ENCODE measurements around the gene MLPH.
A peak's percentile ranks its signal among the peaks of the same experiment; 100 is the strongest.

The MLPH gene

DNA sequence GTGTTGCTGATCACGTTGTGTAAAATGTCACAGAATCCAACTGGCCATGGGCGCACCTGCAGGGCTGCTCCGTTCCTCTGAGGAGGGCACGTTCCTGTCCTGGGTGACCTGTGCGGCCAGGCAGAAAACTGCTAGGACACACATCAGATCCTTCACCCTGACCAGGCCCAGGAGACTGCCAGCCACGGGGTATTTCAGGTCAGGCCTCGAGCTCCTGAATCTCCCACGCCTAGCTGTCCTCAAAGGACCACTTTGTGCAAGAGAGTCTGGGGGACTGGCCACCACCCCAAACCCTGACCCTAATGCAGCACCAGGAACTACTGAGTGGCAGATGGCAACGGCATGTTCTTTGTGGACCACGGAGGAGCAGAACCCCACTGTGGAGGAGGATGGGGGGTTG is 90.4 kb downstream of the MLPH start:
- TF ChIP-seq, protein P1, sequence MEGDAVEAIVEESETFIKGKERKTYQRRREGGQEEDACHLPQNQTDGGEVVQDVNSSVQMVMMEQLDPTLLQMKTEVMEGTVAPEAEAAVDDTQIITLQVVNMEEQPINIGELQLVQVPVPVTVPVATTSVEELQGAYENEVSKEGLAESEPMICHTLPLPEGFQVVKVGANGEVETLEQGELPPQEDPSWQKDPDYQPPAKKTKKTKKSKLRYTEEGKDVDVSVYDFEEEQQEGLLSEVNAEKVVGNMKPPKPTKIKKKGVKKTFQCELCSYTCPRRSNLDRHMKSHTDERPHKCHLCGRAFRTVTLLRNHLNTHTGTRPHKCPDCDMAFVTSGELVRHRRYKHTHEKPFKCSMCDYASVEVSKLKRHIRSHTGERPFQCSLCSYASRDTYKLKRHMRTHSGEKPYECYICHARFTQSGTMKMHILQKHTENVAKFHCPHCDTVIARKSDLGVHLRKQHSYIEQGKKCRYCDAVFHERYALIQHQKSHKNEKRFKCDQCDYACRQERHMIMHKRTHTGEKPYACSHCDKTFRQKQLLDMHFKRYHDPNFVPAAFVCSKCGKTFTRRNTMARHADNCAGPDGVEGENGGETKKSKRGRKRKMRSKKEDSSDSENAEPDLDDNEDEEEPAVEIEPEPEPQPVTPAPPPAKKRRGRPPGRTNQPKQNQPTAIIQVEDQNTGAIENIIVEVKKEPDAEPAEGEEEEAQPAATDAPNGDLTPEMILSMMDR (IDR thresholded peaks at IDR 0.05; ENCODE audit: low read length, missing control alignments) = no peak
- H3K4me3 ChIP-seq (replicated peaks; ENCODE audit: low read depth, low read length) = no peak overlapping the region
- no peak for DNase-seq (ENCODE audit: low read depth)

DNA sequence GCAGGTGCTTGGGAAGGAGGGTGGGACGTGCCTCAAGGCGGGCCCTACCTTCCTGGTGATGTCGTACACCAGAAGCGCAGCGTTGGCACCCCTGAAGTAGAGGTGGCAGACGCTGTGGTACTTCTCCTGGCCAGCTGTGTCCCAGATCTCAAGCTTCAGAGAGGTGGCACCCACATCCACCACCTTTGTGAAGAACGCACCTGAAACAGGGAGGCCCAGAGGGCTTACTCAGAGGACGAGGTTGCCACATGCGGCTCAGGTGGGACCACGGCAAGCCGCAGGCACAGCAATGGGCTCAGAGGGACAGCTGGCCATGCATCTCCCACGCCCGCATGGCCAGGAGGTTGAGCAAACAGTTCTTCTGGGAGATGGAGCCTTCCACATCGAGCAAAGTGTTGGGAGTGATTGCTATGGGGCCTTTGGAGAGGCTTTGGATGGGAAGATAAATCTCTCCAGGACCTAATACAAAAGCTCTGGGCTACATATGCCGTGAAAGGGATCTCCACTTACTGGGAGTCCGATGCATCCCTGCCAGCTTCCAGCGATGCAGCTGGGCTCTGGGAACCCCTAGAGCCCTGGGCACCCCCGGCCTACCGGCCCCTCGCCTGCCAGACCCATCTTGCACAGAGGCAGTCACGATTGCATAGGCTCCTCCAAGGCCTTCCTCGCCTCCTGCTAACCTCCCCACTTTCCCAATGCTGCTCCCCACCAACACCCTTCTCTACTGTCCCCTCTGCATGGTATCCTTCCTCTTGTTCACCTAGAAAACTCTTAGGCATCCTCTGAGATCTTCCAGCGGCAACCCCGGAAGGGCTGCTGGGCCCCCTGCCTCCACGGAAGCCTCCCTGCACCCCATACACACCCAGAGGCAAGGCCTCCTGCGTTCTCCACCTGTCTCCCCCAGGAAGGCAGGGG is 91.2 kb downstream of the MLPH start:
- no peak for DNase-seq (ENCODE audit: low read depth)
- H3K4me3 ChIP-seq (replicated peaks; ENCODE audit: low read depth, low read length) = no peak overlapping the region
- TF ChIP-seq, protein P1 (IDR thresholded peaks at IDR 0.05; ENCODE audit: low read length, missing control alignments) = no peak

GRCh38 chr2:237581326-237581725 is 94.3 kb downstream of the MLPH start:
- H3K4me3 ChIP-seq (replicated peaks; ENCODE audit: low read depth, low read length) = no peak overlapping the region
- TF ChIP-seq, protein P1 (IDR thresholded peaks at IDR 0.05; ENCODE audit: low read length, missing control alignments) = no peak
- DNase-seq (ENCODE audit: low read depth) = no peak

- TF ChIP-seq, protein P1 (IDR thresholded peaks at IDR 0.05; ENCODE audit: low read length, missing control alignments) = peak; percentile 54
- peak; percentile 90 for DNase-seq (ENCODE audit: low read depth)
- no peak overlapping the region for H3K4me3 ChIP-seq (replicated peaks; ENCODE audit: low read depth, low read length)
Measured at GRCh38 chr2:237581751-237582746, 95.0 kb downstream of the MLPH start.

DNA sequence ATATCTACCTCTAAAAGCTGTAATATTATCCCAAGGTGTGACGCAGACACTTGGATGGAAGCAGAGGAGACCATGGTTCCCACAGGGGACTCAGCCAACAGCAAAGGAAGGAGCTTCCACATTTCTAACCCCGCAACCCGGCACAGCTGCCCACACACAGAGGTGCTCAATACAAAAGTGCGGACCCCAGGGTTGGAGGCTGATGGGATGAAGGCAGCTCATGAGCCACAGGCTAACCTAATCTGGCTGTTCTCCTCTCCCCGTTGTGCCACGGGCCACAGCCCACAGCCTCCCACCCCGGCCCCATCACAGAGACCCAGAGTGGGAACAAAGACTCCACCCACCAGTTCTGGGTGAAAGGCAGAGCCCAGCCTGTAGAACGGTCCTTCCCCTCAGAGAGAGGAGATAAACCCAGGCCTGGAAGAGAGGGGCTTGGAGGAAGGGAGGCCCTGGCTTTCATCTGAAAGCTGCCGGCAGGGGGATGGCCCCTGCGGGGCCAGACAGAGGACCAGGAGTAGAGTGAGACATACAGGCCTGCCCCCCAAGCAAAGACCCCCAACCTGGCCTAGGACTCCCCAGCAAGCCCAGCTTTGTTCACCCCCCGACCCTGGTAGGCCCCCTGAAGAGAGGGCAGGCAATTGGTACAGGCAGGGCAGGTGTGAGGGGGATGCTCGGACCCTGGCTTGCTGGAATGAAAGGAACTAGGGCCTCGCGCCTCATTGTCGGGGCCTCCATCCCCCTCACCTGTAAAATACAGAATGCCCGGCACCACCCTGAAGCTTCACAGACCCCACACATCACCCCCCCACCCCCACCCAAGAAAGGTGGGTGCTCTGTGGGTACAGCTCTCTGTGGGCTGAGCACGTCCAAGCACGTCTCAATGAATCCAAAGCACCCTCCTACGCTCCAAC is 96.6 kb downstream of the MLPH start:
- no peak overlapping the region for H3K4me3 ChIP-seq (replicated peaks; ENCODE audit: low read depth, low read length)
- TF ChIP-seq, protein P1 (IDR thresholded peaks at IDR 0.05; ENCODE audit: low read length, missing control alignments) = no peak
- DNase-seq (ENCODE audit: low read depth) = no peak

GRCh38 chr2:237585590-237586221 is 98.7 kb downstream of the MLPH start:
- no peak overlapping the region for H3K4me3 ChIP-seq (replicated peaks; ENCODE audit: low read depth, low read length)
- TF ChIP-seq, protein P1 (IDR thresholded peaks at IDR 0.05; ENCODE audit: low read length, missing control alignments) = no peak
- DNase-seq (ENCODE audit: low read depth) = no peak

Data from fibroblast of pulmonary artery (primary cell).